Karpas-422 (cell line): Measurements from ENCODE around the gene PPEF2. TPM values are rescaled to one million over a fixed set of nuclear protein-coding genes. Genes with fewer than 3 reads are reported as not detected.

ENCODE experiments used
- DNase-seq: peaks from one replicate; pipeline ENCODE4 v3.0.0-alpha.2; 2015
- H2AFZ ChIP-seq: fragments of 200-600 bp; sonication (generic); 2 replicates; pipeline ENCODE4 v1.6.1; 2014; ENCODE audit warnings: antibody characterized with exemption, low read length, mixed read lengths
- H3K27ac ChIP-seq: fragments of 200-600 bp; sonication (generic); 2 replicates; pipeline ENCODE4 v1.5.1; 2014; ENCODE audit warnings: mild to moderate bottlenecking, low read length, moderate library complexity
- H3K27me3 ChIP-seq: fragments of 200-600 bp; sonication (generic); 2 replicates; pipeline ENCODE4 v1.6.1; 2014; ENCODE audit warnings: low read length, mixed read lengths
- H3K36me3 ChIP-seq: fragments of 200-600 bp; sonication (generic); 2 replicates; pipeline ENCODE4 v1.6.1; 2014; ENCODE audit warnings: low read length, mixed read lengths; ENCODE audit not compliant: insufficient read depth
- H3K4me1 ChIP-seq: fragments of 200-600 bp; sonication (generic); 2 replicates; pipeline ENCODE4 v1.6.1; 2014; ENCODE audit warnings: mild to moderate bottlenecking, low read length, mixed read lengths
- H3K4me2 ChIP-seq: fragments of 200-600 bp; sonication (generic); 2 replicates; pipeline ENCODE4 v1.6.1; 2014; ENCODE audit warnings: low read length, low read depth, mild to moderate bottlenecking; ENCODE audit not compliant: poor library complexity, severe bottlenecking
- H3K4me3 ChIP-seq: fragments of 200-600 bp; sonication (generic); 2 replicates; pipeline ENCODE4 v1.5.1; 2014; ENCODE audit warnings: mild to moderate bottlenecking, antibody characterized with exemption, low read length, mixed read lengths
- H3K79me2 ChIP-seq: fragments of 200-600 bp; sonication (generic); 2 replicates; pipeline ENCODE4 v1.6.1; 2014; ENCODE audit warnings: mild to moderate bottlenecking, low read length, mixed read lengths
- H3K9ac ChIP-seq: fragments of 200-600 bp; sonication (generic); 2 replicates; pipeline ENCODE4 v1.6.0; 2014; ENCODE audit warnings: low read length
- H3K9me2 ChIP-seq: fragments of 200-600 bp; sonication (generic), shearing (Covaris generic); replicated peaks from 2 replicates; pipeline ENCODE4 v1.6.0; 2014; ENCODE audit warnings: mild to moderate bottlenecking, low read length, moderate library complexity; ENCODE audit not compliant: insufficient read depth
- H3K9me3 ChIP-seq: fragments of 300-700, 200-600 bp; sonication (generic); 2 replicates; pipeline ENCODE4 v1.6.1; 2014; ENCODE audit warnings: low read length, mixed read lengths
- H4K20me1 ChIP-seq: fragments of 200-600 bp; sonication (generic); 2 replicates; pipeline ENCODE4 v1.6.1; 2014; ENCODE audit warnings: mild to moderate bottlenecking, antibody characterized with exemption, low read length, low read depth; ENCODE audit not compliant: insufficient read depth
- total RNA-seq: library from RNA; depleted of rRNA; stranded (reverse); fragments of >200 nt; shearing (Covaris generic); gene quantifications from 2 replicates; pipeline ENCODE4 v1.2.3, GENCODE V29; 2014; ENCODE audit warnings: low replicate concordance

Gene PPEF2
- total RNA-seq, 1 experiment from 2014 or later: not detected

DNA sequence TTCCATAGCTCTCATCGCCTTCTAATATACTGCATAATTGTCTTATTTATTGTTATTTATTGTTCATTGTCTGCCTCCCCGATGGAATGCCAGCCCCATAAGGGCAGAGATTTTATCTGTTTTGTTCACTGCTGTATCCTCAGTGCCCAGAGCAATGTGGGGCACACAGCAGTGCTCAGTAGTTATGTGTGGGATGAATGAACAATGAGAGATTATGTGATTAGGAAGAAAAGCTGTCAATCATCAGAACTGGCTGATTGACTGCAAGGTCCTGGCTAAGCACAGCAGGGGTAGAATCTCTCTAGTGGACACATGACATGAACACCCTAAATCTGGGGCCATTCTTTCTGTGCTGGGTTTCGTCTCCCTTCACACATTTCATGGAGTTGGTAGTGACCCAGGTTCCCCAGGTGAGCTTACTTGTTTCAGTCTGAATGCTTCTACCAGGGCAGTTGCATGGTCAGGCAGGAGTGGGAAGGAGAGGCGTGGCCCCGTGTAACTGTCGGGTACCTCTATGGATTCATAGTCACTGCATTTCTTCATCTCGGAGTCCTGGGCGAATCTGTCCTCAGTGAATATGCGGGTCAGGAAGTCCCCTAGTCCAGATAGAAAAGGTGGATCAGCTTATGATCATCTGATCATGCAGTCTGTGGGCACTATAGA, 12.6 kb downstream of the PPEF2 start:
- Histone ChIP-seq H3K9ac (no peak overlapping the region), H3K79me2 (no peaks in the 10 kb centered on the region), H3K27me3 (no peaks in the 10 kb centered on the region), H3K9me2 (no peaks in the 10 kb centered on the region), H3K27ac (no peak overlapping the region), H4K20me1 (no peaks in the 10 kb centered on the region), H2AFZ (no peak overlapping the region), H3K4me1 (peaks cover 4% of the 10 kb centered on the region), H3K9me3 (no peaks in the 10 kb centered on the region), H3K36me3 (no peaks in the 10 kb centered on the region), H3K4me2 (no peak overlapping the region), H3K4me3 (no peak overlapping the region)
- DNase-seq: no peak

DNA sequence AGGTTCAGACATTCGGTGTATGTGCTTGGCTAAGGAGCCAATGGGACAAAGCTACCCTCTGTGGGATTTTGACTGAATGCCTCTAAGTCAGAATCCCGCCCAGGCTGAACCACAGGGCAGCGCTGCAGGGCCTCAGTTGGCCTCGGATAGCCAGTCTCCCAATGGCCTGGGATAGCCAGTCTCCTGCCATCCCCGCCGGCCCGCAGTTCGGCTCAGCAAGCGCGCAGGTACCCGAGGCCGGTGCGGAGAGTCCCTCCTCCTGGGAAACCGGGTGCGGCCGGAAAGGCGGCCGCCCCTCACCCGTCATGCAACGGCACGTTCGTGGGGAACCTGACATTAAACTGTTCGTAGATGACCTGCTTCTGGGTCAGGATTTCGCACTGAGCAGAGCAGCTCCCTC, 16.1 kb downstream of the PPEF2 start:
- Histone ChIP-seq H3K9me2 (no peaks in the 10 kb centered on the region), H3K9me3 (no peaks in the 10 kb centered on the region), H3K36me3 (no peaks in the 10 kb centered on the region), H2AFZ (no peak overlapping the region), H3K79me2 (no peaks in the 10 kb centered on the region), H3K27ac (no peak overlapping the region), H4K20me1 (no peaks in the 10 kb centered on the region), H3K4me3 (no peak overlapping the region), H3K4me2 (no peak overlapping the region), H3K4me1 (peaks cover 4% of the 10 kb centered on the region), H3K9ac (no peak overlapping the region), H3K27me3 (no peaks in the 10 kb centered on the region)
- no peak for DNase-seq

DNA sequence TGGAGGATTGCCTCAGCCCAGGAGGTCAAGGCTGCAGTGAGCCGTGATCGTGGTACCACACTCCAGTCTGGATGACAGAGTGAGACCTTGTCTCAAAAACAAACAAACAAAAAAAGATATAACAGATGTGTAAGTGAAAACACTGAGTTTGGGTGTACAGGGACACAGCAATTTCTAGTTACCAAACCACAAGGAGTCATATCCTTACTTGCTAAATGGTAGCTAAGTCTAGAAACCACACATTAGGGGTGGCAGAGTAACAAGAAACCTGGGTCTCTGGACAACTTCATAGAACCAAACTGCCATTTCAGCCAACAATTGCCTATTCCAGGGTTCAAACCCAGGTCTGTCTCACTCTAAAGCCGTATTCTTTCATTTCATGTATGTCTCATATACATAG, 20.8 kb downstream of the PPEF2 start:
- H3K4me3 ChIP-seq: no peak overlapping the region
- no peak overlapping the region for H2AFZ ChIP-seq
- no peak overlapping the region for H3K4me2 ChIP-seq
- H3K27ac ChIP-seq: no peak overlapping the region
- DNase-seq: no peak
- H3K36me3 ChIP-seq: no peaks in the 10 kb centered on the region
- H3K9me2 ChIP-seq: no peaks in the 10 kb centered on the region
- no peaks in the 10 kb centered on the region for H3K79me2 ChIP-seq
- no peaks in the 10 kb centered on the region for H3K27me3 ChIP-seq
- H3K9ac ChIP-seq: no peak overlapping the region
- H4K20me1 ChIP-seq: no peaks in the 10 kb centered on the region
- H3K4me1 ChIP-seq: no peaks in the 10 kb centered on the region
- H3K9me3 ChIP-seq: no peaks in the 10 kb centered on the region

- Histone ChIP-seq H4K20me1 (no peaks in the 10 kb centered on the region), H3K79me2 (no peaks in the 10 kb centered on the region), H3K9ac (no peak overlapping the region), H2AFZ (no peak overlapping the region), H3K27me3 (no peaks in the 10 kb centered on the region), H3K9me3 (no peaks in the 10 kb centered on the region), H3K4me3 (no peak overlapping the region), H3K4me1 (no peaks in the 10 kb centered on the region), H3K4me2 (no peak overlapping the region), H3K9me2 (no peaks in the 10 kb centered on the region), H3K27ac (no peak overlapping the region), H3K36me3 (no peaks in the 10 kb centered on the region)
- DNase-seq: no peak
Observed at GRCh38 chr4:75880278-75880677, 22.0 kb downstream of the PPEF2 start.

GRCh38 chr4:75878246-75878756, 24.0 kb downstream of the PPEF2 start:
- Histone ChIP-seq H3K36me3 (no peaks in the 10 kb centered on the region), H3K9me2 (no peaks in the 10 kb centered on the region), H3K79me2 (no peaks in the 10 kb centered on the region), H4K20me1 (no peaks in the 10 kb centered on the region), H3K4me1 (no peaks in the 10 kb centered on the region), H3K9me3 (no peaks in the 10 kb centered on the region), H3K4me3 (no peak overlapping the region), H3K27ac (no peak overlapping the region), H3K27me3 (no peaks in the 10 kb centered on the region), H3K9ac (no peak overlapping the region), H3K4me2 (no peak overlapping the region), H2AFZ (no peak overlapping the region)
- DNase-seq: no peak

DNA sequence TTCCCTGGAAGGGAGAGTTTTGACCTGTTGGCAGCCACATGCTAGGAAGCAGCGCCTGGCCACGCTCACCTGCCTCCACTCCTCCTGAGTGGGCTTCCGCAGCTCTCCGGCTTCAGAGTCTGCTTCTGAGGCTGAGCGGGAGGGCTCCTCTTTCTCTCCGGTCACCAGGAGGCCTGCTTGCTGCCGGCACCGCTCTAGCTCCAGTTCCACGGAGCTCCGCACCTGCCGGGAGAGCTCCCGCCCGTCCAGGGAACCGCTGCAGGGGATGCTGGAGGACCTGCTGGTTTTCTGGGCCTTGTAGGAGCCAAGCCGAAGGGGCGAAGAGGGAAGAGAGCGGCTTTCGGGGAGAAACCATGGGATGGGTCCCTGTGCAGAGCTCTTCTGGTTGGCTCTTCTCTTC, 26.0 kb downstream of the PPEF2 start:
- DNase-seq: no peak
- H3K4me3 ChIP-seq: no peak overlapping the region
- no peak overlapping the region for H3K27ac ChIP-seq
- no peaks in the 10 kb centered on the region for H4K20me1 ChIP-seq
- H3K4me2 ChIP-seq: no peak overlapping the region
- no peaks in the 10 kb centered on the region for H3K9me2 ChIP-seq
- H3K4me1 ChIP-seq: no peaks in the 10 kb centered on the region
- H3K9me3 ChIP-seq: no peaks in the 10 kb centered on the region
- H3K36me3 ChIP-seq: no peaks in the 10 kb centered on the region
- H2AFZ ChIP-seq: no peak overlapping the region
- no peaks in the 10 kb centered on the region for H3K79me2 ChIP-seq
- no peaks in the 10 kb centered on the region for H3K27me3 ChIP-seq
- no peak overlapping the region for H3K9ac ChIP-seq

DNA sequence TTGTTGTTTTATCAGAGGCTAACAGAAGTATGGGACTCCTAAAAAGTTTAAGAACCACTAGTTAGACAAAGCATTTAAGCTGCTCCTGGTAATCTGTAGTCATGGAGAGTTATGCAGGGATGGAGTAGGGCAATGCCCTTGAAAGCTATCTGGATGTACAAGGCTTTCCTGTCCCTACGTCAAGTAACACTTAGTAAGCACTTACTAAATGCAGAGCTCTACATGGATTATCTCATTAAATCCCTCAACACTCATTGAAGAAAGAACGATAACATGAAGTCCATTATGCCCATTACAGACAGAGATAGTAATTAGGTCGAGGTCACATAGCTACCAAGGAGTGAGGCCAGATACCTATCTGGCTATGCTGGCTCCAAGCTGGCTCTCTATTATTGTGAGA, 33.2 kb downstream of the PPEF2 start:
- H4K20me1 ChIP-seq: no peaks in the 10 kb centered on the region

DNA sequence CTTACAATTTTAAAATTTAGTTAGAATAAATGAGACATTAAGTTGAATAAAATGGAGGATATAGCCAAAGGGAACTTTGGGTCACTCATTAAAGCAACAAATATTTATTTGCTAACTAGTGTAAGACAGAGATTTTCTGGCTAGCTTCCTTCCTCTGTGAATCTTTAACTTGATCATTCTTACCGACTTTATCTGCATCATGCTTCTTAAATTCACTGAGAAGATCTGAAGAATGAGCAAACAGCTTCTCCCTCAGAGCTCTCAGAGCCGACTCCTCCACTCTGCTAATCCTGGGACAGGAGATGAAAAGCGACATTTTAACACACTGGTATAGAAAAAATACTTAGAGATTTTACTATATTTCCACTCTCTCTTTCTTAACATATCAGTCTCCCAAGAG, 35.1 kb downstream of the PPEF2 start:
- Histone ChIP-seq H3K9ac (no peak overlapping the region), H2AFZ (no peak overlapping the region), H3K4me3 (no peak overlapping the region), H3K9me3 (no peaks in the 10 kb centered on the region), H3K27me3 (no peaks in the 10 kb centered on the region), H3K9me2 (no peaks in the 10 kb centered on the region), H3K27ac (no peak overlapping the region), H3K36me3 (no peaks in the 10 kb centered on the region), H3K4me2 (no peak overlapping the region), H4K20me1 (no peaks in the 10 kb centered on the region), H3K4me1 (no peaks in the 10 kb centered on the region), H3K79me2 (no peaks in the 10 kb centered on the region)
- DNase-seq: no peak

More for the DNA sequence above, 33.2 kb downstream of the PPEF2 start:
- DNase-seq: no peak
- no peak overlapping the region for H3K4me2 ChIP-seq
- no peaks in the 10 kb centered on the region for H3K79me2 ChIP-seq
- H3K9me3 ChIP-seq: no peaks in the 10 kb centered on the region
- no peaks in the 10 kb centered on the region for H3K36me3 ChIP-seq
- no peak overlapping the region for H3K4me3 ChIP-seq
- no peaks in the 10 kb centered on the region for H3K27me3 ChIP-seq
- no peak overlapping the region for H3K27ac ChIP-seq
- no peaks in the 10 kb centered on the region for H3K4me1 ChIP-seq
- H3K9ac ChIP-seq: no peak overlapping the region
- no peaks in the 10 kb centered on the region for H3K9me2 ChIP-seq
- no peak overlapping the region for H2AFZ ChIP-seq
